ENCODE data around the gene IL1B. TPM values are rescaled to one million over a fixed set of nuclear protein-coding genes. Genes with fewer than 3 reads are reported as not detected.

IL1B gene
- total RNA-seq, 1 donor from 2014 or later, result not detected

- no peak overlapping the region for H3K27ac Mint-ChIP-seq (ENCODE audit: unreplicated experiment)
- no peaks in the 10 kb centered on the region for H3K36me3 Mint-ChIP-seq (ENCODE audit: unreplicated experiment)
- H3K4me3 Mint-ChIP-seq (ENCODE audit: unreplicated experiment), result no peak overlapping the region
Measured at GRCh38 chr2:112783187-112783714, 53.3 kb downstream of the IL1B start.

GRCh38 chr2:112782234-112782799, 54.3 kb downstream of the IL1B start:
- no peak overlapping the region for H3K27ac Mint-ChIP-seq (ENCODE audit: unreplicated experiment)
- TF ChIP-seq CTCF (IDR thresholded peaks at IDR 0.05), result no peak
- H3K9me3 Mint-ChIP-seq (ENCODE audit: unreplicated experiment), result no peaks in the 10 kb centered on the region
- H3K4me1 Mint-ChIP-seq (ENCODE audit: unreplicated experiment), result peaks cover 7% of the 10 kb centered on the region
- no peak for DNase-seq (ENCODE audit: extremely low spot score, unreplicated experiment)
- H3K36me3 Mint-ChIP-seq (ENCODE audit: unreplicated experiment), result no peaks in the 10 kb centered on the region
- H3K27me3 Mint-ChIP-seq (ENCODE audit: unreplicated experiment), result no peaks in the 10 kb centered on the region
- no peak overlapping the region for H3K4me3 Mint-ChIP-seq (ENCODE audit: unreplicated experiment)

More at GRCh38 chr2:112783187-112783714, 53.3 kb downstream of the IL1B start:
- no peak for TF ChIP-seq CTCF (IDR thresholded peaks at IDR 0.05)
- H3K4me1 Mint-ChIP-seq (ENCODE audit: unreplicated experiment), result peaks cover 7% of the 10 kb centered on the region
- no peak for DNase-seq (ENCODE audit: extremely low spot score, unreplicated experiment)
- no peaks in the 10 kb centered on the region for H3K27me3 Mint-ChIP-seq (ENCODE audit: unreplicated experiment)
- H3K9me3 Mint-ChIP-seq (ENCODE audit: unreplicated experiment), result no peaks in the 10 kb centered on the region

Other genes starting within 250 kb of the IL1B start
- 77.6 and 80.4 TPM in 2 replicates for gene SLC20A1, start 190.8 kb downstream of the IL1B start, total RNA-seq
- gene NT5DC4, start 115.8 kb downstream of the IL1B start, total RNA-seq, result not detected in 2 replicates
- 6.3 and 6.5 TPM in 2 replicates for gene CKAP2L, start 72.2 kb downstream of the IL1B start, total RNA-seq
- gene IL1A, start 52.3 kb downstream of the IL1B start, total RNA-seq, result not detected in 2 replicates
- not detected in 2 replicates for gene IL37, start 74.4 kb upstream of the IL1B start, total RNA-seq
- gene IL36G, start 141.2 kb upstream of the IL1B start, total RNA-seq, result not detected in 2 replicates
- gene IL36A, start 168.7 kb upstream of the IL1B start, total RNA-seq, result not detected in 2 replicates
- not detected in 2 replicates for gene IL36B, start 216.1 kb upstream of the IL1B start, total RNA-seq
- not detected in 2 replicates for gene IL36RN, start 222.4 kb upstream of the IL1B start, total RNA-seq
- gene IL1F10, start 231.2 kb upstream of the IL1B start, total RNA-seq, result not detected in 2 replicates

Data from osteocyte (in vitro differentiated cells).